Stimulated activated naive CD8-positive, alpha-beta T cell treated with anti-CD3 and anti-CD28 coated beads, Interleukin-15, amount 100 ng/mL, for 72 hours (primary cell): ENCODE data around the gene NPY1R.

Experiments used
- ATAC-seq: fragments of 150-1000 bp; cut with Tn5 transposase; 2 replicates; pipeline ENCODE4 v1.10.0; 2021; ENCODE audit warnings: mild to moderate bottlenecking, moderate library complexity
- DNase-seq, 2 donors: peaks; one replicate each; pipeline ENCODE4 v3.0.0; 2021 to 2022
- H3K27ac Mint-ChIP-seq, 2 donors: one replicate each; pipeline ENCODE4 v1.8.0; 2022; ENCODE audit warnings: mild to moderate bottlenecking in 2 of 2, mixed read lengths in 2 of 2, moderate library complexity in 2 of 2
- H3K27me3 Mint-ChIP-seq: one replicate; pipeline ENCODE4 v1.8.0; 2022; ENCODE audit warnings: mixed read lengths
- H3K4me1 Mint-ChIP-seq: one replicate; pipeline ENCODE4 v1.8.0; 2022; ENCODE audit warnings: mild to moderate bottlenecking, mixed read lengths
- H3K4me3 Mint-ChIP-seq, 2 donors: one replicate each; pipeline ENCODE4 v1.8.0; 2022; ENCODE audit warnings: mild to moderate bottlenecking in 2 of 2, mixed read lengths in 2 of 2, moderate library complexity in 1 of 2
- H3K9me3 Mint-ChIP-seq, 2 donors: one replicate each; pipeline ENCODE4 v1.8.0; 2022; ENCODE audit warnings: mixed read lengths in 2 of 2

The NPY1R gene

DNA sequence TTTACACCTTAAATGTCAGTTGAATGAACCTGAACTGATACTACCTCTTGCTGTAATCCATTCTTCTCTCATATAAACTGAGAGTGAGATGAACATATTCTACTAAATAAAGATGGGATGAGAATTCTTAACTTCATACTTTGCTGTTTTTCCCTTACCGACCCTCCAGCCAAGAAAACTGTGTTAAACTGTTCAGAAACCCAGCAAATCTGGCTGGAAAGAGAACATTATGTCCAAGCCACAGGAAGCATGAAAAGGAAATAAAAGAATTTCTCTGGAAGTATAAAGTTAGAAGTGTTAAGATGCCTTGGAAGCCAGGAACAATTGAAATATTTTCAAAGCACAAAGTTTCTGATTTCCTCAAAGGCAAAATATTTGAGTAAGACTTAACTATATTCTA lies 22.9 kb downstream of the NPY1R start:
- Mint-ChIP-seq H3K4me3 (no peak overlapping the region), H3K27me3 (peaks cover 7% of the 10 kb centered on the region), H3K9me3 (peaks cover 0 to 6% of the 10 kb centered on the region in 2 donors), H3K4me1 (no peaks in the 10 kb centered on the region), H3K27ac (no peak overlapping the region)
- DNase-seq (no peak), ATAC-seq (no peak)

DNA sequence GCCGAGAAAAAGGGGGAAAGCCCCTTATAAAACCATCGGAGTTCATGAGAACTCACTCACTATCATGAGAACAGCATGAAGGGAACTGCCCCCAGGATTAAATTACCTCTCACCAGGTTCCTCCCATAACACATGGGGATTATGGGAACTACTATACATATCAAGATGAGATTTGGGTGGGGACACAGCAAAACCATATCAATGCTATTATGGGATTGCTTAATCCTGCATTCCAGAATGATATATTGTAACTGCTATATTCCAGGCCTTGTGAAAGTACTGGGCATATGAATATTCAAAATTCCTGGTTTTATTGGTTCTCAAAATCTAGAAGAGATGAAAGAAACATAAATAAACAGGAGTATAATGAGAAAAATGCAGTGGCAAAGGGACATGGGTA lies 29.3 kb downstream of the NPY1R start:
- Mint-ChIP-seq H3K9me3 (no peaks in the 10 kb centered on the region), H3K27me3 (no peaks in the 10 kb centered on the region), H3K4me1 (no peaks in the 10 kb centered on the region), H3K4me3 (no peak overlapping the region), H3K27ac (no peak overlapping the region)
- ATAC-seq (no peak), DNase-seq (no peak)

DNA sequence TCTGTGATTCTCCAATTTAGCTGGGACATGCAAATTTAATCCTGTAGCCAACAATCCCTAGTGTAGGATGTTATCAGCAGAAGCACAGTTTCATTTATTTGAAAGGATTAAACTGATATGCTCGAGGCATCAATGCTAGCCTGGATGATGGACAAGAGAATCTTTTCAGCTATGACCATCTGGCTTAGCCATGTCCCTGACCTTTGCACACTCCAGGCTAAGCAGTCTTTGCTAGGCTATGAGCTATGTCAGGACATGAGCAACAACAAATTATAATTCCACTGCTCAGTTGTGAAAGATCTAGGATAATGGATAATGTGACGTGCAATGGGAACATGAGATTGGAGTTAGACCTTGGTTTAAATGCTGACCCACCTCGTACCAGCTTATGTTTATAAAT lies 32.0 kb downstream of the NPY1R start:
- DNase-seq: no peak
- Mint-ChIP-seq H3K4me1 (no peaks in the 10 kb centered on the region), H3K4me3 (no peak overlapping the region), H3K9me3 (no peaks in the 10 kb centered on the region), H3K27ac (no peak overlapping the region), H3K27me3 (no peaks in the 10 kb centered on the region)
- ATAC-seq: no peak

DNA sequence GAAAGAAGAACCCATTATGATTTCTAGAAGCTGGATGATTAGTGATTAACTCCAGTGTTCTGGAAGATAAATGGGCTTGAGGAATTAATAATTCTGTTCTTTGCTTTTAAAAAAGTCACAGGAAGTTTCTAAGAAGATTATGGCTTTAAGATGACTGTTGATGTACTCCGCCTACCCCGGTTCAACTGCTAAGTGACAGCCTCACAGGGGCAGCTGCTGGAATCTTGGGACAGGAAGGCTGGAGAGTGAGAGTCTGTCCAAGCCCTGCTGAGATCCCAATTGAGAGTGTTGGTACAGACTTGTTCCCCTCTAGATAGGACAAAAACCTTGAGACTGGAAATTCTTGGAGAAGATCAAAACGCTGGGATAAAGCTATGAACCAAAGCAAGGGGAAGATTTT lies 37.3 kb downstream of the NPY1R start:
- H3K27ac Mint-ChIP-seq: no peak overlapping the region
- peaks cover 10% of the 10 kb centered on the region for H3K27me3 Mint-ChIP-seq
- H3K4me1 Mint-ChIP-seq: no peaks in the 10 kb centered on the region
- H3K4me3 Mint-ChIP-seq: no peak overlapping the region
- DNase-seq (no peak), ATAC-seq (no peak)
- no peaks in the 10 kb centered on the region for H3K9me3 Mint-ChIP-seq

DNA sequence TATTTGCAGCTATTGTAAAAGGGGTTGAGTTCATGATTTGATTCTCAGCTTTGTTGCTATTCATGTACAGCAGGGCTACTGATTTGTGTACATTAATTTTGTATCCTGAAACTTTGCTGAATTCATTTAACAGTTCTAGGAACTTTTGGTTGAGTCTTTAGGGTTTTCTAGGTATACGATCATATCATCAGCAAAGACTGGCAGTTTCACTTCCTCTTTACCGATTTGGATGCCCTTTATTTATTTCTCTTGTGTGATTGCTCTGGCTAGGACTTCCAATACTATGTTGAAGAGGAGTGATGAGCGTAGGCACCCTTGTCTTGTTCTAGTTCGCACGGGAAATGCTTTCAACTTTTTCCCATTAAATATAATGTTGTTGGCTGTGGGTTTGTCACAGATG lies 48.1 kb downstream of the NPY1R start:
- Mint-ChIP-seq H3K27me3 (peaks cover 8% of the 10 kb centered on the region), H3K27ac (no peak overlapping the region), H3K4me1 (peaks cover 4% of the 10 kb centered on the region), H3K4me3 (no peak overlapping the region), H3K9me3 (peaks cover 9% of the 10 kb centered on the region in 2 donors)
- ATAC-seq (no peak), DNase-seq (no peak)

DNA sequence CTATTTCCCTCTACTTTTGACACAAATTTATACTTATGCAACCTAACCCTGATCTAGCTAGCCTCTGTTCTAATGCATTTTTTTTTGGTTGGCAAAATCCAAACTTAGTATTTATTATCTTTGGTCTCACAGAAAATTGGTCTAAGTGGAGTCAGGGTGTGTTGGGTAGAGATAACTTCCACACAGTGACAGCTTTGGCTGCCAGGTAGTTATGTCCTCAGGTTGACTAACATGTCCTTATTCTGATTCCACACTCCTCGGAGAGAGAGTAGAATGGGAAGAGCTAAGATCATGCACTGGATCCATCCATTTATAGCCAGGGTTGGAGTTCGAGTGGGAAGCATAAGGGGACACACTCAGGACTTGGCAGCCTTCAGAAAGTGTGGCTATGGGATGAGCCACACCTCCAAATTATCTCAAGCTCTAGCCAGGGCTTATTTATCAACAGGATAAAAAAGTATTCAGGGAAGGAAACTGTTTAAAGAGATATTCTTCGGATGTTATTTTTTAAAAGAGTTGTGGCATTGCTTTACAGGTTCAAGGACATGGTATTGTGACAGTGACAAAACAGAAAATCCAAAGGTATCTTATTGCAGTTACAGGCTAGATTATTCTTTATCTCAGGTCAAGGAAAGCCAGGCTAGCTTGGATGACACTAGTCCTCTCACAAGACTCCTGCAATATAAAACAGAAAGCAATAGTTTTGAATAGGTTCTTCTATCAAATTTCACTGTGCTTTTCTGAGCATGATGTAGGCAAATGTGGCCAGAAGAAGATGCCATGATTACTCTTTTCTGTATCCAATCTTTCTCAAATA lies 51.5 kb downstream of the NPY1R start:
- Mint-ChIP-seq H3K4me1 (peaks cover 4% of the 10 kb centered on the region), H3K9me3 (peaks cover 4 to 9% of the 10 kb centered on the region in 2 donors), H3K4me3 (no peak overlapping the region), H3K27ac (no peak overlapping the region), H3K27me3 (peaks cover 8% of the 10 kb centered on the region)
- no peak for ATAC-seq
- DNase-seq: no peak

DNA sequence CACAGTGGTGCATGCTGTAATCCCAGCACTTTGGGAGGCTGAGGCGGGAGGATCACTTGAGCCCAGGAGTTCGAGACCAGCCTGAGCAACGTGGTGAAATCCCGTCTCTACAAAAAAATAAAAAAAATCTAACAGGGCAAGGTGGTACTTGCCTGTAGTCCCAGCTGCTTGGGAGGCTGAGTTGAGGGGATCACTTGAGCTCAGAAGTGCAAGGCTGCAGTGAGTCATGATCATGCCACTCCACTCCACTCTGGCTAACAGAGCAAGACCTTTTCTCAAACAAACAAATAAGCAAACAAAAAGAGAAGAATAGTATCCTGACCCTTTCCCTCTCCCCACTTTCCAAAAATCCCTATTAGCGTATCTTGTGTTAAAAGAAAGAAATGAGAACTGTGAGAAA lies 52.7 kb downstream of the NPY1R start:
- Mint-ChIP-seq H3K27me3 (peaks cover 8% of the 10 kb centered on the region), H3K9me3 (peaks cover 4 to 9% of the 10 kb centered on the region in 2 donors), H3K4me3 (no peak overlapping the region), H3K4me1 (peaks cover 4% of the 10 kb centered on the region), H3K27ac (no peak overlapping the region)
- ATAC-seq: no peak
- DNase-seq: no peak

DNA sequence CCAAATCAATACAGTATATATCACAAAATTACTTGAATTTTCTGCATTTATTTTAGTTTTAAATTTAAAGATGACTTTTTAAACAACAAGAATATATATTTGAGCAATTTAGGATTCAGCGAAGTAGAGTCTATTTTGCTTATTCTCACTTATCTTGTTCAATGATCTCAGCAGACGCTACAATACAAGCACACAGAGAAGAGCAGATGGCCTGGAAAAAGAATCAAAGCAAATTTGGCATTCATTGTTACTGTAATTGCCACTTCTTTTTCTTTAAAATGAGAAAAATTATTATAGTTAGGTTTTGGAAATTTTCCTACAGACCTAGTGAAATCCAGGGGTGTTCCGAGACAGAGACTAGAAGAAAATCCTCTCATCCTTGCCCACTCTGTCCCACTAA lies 57.5 kb downstream of the NPY1R start:
- ATAC-seq (no peak), DNase-seq (no peak)
- H3K27me3 Mint-ChIP-seq: peaks cover 2% of the 10 kb centered on the region
- H3K4me1 Mint-ChIP-seq: no peaks in the 10 kb centered on the region
- H3K4me3 Mint-ChIP-seq: no peak overlapping the region
- no peaks in the 10 kb centered on the region for H3K9me3 Mint-ChIP-seq
- no peak overlapping the region for H3K27ac Mint-ChIP-seq
